ENCODE results near the gene USP8. TPM values are rescaled to one million over a fixed set of nuclear protein-coding genes. Genes with fewer than 3 reads are reported as not detected.
"Not testable (repeated sequence)": the region's sequence is repeated elsewhere in the genome, so short reads cannot be mapped to it uniquely, and the experiment has no call there.

Gene USP8
- total RNA-seq, 1 donor from 2014 or later: 42.4 TPM

- intact Hi-C loops (cut with DNase I): no loop called here
- ATAC-seq (ENCODE audit: poor library complexity) (no peak), DNase-seq (no peak)
These were observed 8.0 kb downstream of the USP8 start for GRCh38 chr15:50432230-50432629.

- ATAC-seq (ENCODE audit: poor library complexity) (no peak), DNase-seq (no peak)
- intact Hi-C loops (cut with DNase I): no loop called here
These were observed 11.6 kb downstream of the USP8 start for GRCh38 chr15:50435772-50436171.

- no peak for ATAC-seq (ENCODE audit: poor library complexity)
- intact Hi-C loops (cut with DNase I): no loop called here
These were observed 14.0 kb downstream of the USP8 start for GRCh38 chr15:50438251-50438650.

DNA sequence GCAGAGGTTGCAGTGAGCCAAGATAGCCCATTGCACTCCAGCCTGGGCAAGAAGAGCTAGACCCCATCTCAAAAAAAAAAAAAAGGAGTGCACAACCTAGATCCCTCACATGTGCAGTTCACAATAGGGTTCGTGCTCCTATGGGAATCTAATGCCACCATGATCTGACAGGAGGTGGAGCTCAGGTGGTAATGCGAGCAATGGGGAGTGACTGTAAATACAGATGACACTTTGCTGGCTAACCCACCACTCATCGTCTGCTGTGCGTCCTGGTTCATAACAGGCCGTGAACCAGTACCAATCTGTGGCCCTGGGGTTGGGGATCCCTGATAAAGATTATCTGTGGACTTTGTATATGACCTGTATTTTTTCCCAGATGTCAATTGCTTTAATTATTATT is 16.7 kb downstream of the USP8 start:
- no peak for ATAC-seq (ENCODE audit: poor library complexity)
- no peak for DNase-seq
- intact Hi-C loops (cut with DNase I): no loop called here

More at GRCh38 chr15:50438251-50438650, 14.0 kb downstream of the USP8 start:
- no peak for DNase-seq

- ATAC-seq (ENCODE audit: poor library complexity) (peak; percentile 29), DNase-seq (no peak)
- intact Hi-C loops (cut with DNase I): no loop called here
These were observed 28.7 kb downstream of the USP8 start for GRCh38 chr15:50452927-50453326.

DNA sequence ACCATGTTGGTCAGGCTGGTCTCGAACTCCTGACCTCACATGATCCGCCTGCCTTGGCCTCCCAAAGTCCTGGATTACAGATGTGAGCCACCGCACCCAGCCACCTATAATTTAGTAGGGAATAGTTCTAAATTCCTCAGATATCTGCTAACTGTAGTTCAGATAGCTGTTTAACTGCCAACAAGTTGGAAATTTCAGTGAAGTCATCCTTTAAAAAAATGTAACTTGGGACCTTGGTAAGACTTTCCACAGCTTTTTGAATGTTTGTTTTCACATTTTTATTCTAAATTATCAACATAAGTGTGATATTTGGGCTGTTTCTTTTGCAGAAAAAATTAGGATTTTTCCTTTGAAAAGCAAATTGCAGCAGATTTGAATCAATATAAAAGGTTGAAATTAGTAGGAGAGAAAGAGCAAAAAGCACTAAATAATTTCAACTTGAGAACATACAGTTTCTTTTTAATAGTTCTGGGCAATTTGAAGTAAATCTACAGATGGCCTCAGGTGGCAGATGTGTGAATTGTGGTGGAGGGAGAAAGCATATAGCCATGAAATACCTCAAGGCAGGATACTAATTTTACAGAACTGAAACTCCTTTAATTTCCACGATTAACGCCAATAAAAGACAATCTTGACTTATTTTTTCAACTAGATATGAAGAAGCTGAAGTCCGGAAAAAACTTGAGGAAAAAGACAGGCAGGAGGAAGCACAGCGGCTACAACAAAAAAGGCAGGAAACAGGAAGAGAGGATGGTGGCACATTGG is 34.3 kb downstream of the USP8 start:
- intact Hi-C loops (cut with DNase I): no loop called here
- DNase-seq (no peak), ATAC-seq (ENCODE audit: poor library complexity) (no peak)

- DNase-seq (no peak), ATAC-seq (ENCODE audit: poor library complexity) (no peak)
- intact Hi-C loops (cut with DNase I): no loop called here
These were observed 39.5 kb downstream of the USP8 start for GRCh38 chr15:50463423-50464358.

- ATAC-seq (ENCODE audit: poor library complexity) (no peak), DNase-seq (no peak)
- intact Hi-C loops (cut with DNase I): no loop called here
These were observed 46.9 kb downstream of the USP8 start for GRCh38 chr15:50471072-50471471.

DNA sequence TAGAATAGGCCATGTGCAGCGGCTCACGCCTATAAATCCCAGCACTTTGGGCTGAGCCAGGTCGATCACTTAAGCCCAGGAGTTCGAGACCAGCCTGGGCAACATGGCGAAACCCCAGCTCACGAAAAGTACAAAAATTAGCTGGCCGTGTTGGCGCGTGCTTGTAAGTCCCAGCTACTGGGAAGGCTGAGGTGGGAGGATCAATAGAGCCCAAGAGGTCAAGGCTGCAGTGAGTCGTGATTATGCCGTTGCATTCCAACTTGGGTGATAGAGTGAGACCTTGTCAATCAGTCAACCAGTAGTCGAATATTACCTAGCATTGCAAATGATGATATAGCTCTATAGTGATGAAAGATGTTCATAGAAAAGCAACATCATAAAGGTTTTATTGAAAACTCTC is 51.9 kb downstream of the USP8 start:
- no peak for ATAC-seq (ENCODE audit: poor library complexity)
- intact Hi-C loops (cut with DNase I): no loop called here

GRCh38 chr15:50484781-50485180 is 60.6 kb downstream of the USP8 start:
- ATAC-seq (ENCODE audit: poor library complexity) (no peak), DNase-seq (no peak)
- intact Hi-C loops (cut with DNase I): no loop called here

More for the DNA sequence above, 51.9 kb downstream of the USP8 start:
- no peak for DNase-seq

DNA sequence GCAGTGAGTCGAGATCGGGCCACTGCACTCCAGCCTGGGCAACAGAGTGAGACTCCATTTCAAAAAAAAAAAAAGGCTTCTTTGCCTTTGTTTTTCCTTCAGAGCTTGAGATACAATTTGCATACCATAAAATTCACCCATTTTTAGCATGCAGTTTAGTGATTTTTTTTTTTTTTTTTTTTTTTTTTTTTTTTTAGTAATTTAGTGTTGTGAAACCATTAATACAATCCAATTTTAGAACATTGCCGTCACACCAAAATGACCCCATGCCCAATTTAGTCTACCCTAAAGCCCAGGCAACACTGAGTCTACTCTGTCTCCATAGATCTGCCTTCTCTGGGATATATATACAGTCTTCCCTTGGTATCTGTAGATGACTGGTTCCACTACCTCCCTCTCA is 61.2 kb downstream of the USP8 start:
- DNase-seq (no peak), ATAC-seq (ENCODE audit: poor library complexity) (no peak)
- intact Hi-C loops (cut with DNase I): no loop called here

- intact Hi-C loops (cut with DNase I): no loop called here
- DNase-seq (no peak), ATAC-seq (ENCODE audit: poor library complexity) (no peak)
These were observed 63.1 kb downstream of the USP8 start for GRCh38 chr15:50487287-50487686.

DNA sequence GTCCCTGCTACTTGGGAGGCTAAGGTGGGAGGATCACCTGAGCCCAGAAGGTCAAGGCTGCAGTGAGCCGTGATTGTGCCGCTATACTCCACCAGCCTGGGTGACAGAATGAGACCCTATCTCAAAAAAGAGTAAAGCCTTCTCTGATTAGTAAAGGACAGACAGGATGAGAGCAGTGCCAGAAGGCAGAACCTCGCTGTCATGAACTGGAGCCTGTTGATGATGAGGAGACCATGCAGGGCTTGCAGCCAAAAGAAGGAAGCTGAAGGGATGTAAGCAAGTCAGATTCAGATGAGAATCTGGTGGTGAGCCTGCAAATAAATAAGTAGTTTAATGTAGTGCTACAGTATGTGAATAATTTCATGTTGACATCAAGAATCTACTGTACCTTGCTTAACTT is 69.4 kb downstream of the USP8 start:
- DNase-seq (no peak), ATAC-seq (ENCODE audit: poor library complexity) (peak; percentile 79)

GRCh38 chr15:50494547-50494946 is 70.3 kb downstream of the USP8 start:
- intact Hi-C loops (cut with DNase I): loop anchor here (5.0 kb wide), 1 partner anchor 68 kb away; no protein-coding TSS in a partner anchor
- not testable (repeated sequence) for DNase-seq; ATAC-seq (ENCODE audit: poor library complexity)

More for the DNA sequence above, 69.4 kb downstream of the USP8 start:
- intact Hi-C loops (cut with DNase I): loop anchor here (5.0 kb wide), 1 partner anchor 69 kb away; no protein-coding TSS in a partner anchor

DNA sequence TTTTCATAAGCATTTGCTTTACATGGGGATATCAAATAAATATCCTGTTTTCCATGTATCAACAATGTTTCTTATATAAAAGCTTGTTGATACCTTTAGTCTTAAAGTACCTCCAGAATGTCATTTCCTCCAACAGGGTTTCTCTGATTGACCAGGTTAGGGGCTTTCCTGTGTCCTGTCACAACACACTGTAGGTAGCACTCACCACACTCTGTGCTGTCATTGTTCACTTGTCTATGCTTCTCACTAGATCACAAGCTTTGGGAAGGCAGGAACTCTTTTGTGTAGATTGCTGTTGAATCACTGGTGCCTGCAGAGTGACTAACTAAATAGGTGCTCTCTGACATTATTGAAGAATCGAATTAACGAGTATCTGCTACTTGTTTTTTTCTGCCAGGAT is 72.5 kb downstream of the USP8 start:
- intact Hi-C loops (cut with DNase I): no loop called here
- DNase-seq: no peak
- no peak for ATAC-seq (ENCODE audit: poor library complexity)

- intact Hi-C loops (cut with DNase I): no loop called here
- ATAC-seq (ENCODE audit: poor library complexity): no peak
- no peak for DNase-seq
These were observed 76.1 kb downstream of the USP8 start for GRCh38 chr15:50500352-50500751.

GRCh38 chr15:50501815-50502214 is 77.6 kb downstream of the USP8 start:
- DNase-seq (no peak), ATAC-seq (ENCODE audit: poor library complexity) (no peak)
- intact Hi-C loops (cut with DNase I): no loop called here

- intact Hi-C loops (cut with DNase I): no loop called here
- no peak for ATAC-seq (ENCODE audit: poor library complexity)
- DNase-seq: no peak
These were observed 78.9 kb downstream of the USP8 start for GRCh38 chr15:50503144-50503543.

- ATAC-seq (ENCODE audit: poor library complexity); intact Hi-C loops (cut with DNase I); DNase-seq: not testable (repeated sequence)
These were observed 81.5 kb downstream of the USP8 start for GRCh38 chr15:50505656-50506055.

- ATAC-seq (ENCODE audit: poor library complexity) (no peak), DNase-seq (no peak)
- intact Hi-C loops (cut with DNase I): no loop called here
These were observed 81.9 kb downstream of the USP8 start for GRCh38 chr15:50506121-50506520.

Data from Right ventricle myocardium superior (tissue), 1 donor.